Measurements from ENCODE around the gene CTXND1. TPM values are rescaled to one million over a fixed set of nuclear protein-coding genes. Genes with fewer than 3 reads are reported as not detected.

CTXND1 gene
- total RNA-seq, 4 donors from 2014 or later: 0.07 to 0.09 TPM; not detected in 2

DNA sequence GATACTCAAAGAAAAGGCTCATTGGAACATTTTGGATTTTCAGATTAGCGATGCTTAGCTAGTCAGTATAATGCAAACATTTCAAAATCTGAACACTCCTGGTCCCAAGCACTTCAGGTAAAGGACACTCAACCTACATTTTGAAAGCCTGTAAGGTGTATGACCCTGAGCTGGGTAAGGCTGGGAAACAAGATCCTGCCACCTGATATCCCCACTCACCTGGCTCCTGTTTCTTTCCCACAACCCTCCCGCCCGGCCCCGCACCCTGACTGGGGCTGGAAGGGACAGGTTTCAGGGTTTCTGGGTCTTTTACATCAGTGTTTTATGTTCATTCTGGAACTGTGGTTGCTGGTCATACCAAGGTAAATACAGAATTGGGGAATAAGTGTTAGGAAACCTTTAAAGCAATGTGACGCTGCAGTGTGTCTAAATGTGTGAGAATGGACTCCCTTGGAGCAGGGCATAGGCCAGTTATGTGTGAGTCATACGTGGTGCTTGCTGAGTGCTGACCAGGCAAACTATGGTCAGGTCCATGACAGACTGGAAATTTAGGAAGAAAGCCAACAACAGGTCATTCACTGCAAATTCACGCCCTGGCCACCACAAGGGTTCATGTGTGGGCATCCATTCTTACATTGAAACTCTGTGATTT is 22.9 kb downstream of the CTXND1 start:
- TF ChIP-seq, protein P1, sequence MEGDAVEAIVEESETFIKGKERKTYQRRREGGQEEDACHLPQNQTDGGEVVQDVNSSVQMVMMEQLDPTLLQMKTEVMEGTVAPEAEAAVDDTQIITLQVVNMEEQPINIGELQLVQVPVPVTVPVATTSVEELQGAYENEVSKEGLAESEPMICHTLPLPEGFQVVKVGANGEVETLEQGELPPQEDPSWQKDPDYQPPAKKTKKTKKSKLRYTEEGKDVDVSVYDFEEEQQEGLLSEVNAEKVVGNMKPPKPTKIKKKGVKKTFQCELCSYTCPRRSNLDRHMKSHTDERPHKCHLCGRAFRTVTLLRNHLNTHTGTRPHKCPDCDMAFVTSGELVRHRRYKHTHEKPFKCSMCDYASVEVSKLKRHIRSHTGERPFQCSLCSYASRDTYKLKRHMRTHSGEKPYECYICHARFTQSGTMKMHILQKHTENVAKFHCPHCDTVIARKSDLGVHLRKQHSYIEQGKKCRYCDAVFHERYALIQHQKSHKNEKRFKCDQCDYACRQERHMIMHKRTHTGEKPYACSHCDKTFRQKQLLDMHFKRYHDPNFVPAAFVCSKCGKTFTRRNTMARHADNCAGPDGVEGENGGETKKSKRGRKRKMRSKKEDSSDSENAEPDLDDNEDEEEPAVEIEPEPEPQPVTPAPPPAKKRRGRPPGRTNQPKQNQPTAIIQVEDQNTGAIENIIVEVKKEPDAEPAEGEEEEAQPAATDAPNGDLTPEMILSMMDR (IDR thresholded peaks at IDR 0.05): no peak
- TF ChIP-seq POLR2A (IDR thresholded peaks at IDR 0.05): no peak
- Histone ChIP-seq H3K27me3 (no peaks in the 10 kb centered on the region), H3K27ac (no peak overlapping the region), H3K4me1 (no peaks in the 10 kb centered on the region), H3K9me3 (no peaks in the 10 kb centered on the region), H3K36me3 (no peaks in the 10 kb centered on the region), H3K4me3 (no peak overlapping the region)
- intact Hi-C loops (cut with DNase I; ENCODE audit: low total_unique reads): no loop called here
- DNase-seq: no peak

DNA sequence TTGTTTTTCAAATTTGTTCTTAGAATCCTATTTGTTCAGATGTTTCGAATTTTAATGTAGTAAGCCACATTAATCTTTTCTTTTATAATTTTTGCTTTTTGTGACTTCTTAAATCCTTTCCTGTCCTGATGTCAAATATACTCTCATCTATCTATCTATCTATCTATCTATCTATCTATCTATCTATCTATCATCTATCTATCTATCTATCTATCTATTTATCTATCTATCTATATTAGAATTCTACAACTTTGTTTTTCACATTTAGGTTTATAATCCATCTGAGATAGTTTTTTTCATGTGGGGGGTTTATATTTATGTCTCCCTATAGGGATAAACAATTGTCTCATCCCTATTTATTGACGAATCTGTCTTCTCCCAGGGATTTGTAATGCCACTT is 32.1 kb downstream of the CTXND1 start:
- Histone ChIP-seq H3K4me3 (no peak overlapping the region), H3K27ac (no peak overlapping the region), H3K4me1 (no peaks in the 10 kb centered on the region), H3K9me3 (no peaks in the 10 kb centered on the region), H3K36me3 (no peaks in the 10 kb centered on the region), H3K27me3 (no peaks in the 10 kb centered on the region)
- intact Hi-C loops (cut with DNase I; ENCODE audit: low total_unique reads): no loop called here
- DNase-seq: no peak
- TF ChIP-seq POLR2A (IDR thresholded peaks at IDR 0.05): no peak
- TF ChIP-seq, protein P1 (IDR thresholded peaks at IDR 0.05): no peak

DNA sequence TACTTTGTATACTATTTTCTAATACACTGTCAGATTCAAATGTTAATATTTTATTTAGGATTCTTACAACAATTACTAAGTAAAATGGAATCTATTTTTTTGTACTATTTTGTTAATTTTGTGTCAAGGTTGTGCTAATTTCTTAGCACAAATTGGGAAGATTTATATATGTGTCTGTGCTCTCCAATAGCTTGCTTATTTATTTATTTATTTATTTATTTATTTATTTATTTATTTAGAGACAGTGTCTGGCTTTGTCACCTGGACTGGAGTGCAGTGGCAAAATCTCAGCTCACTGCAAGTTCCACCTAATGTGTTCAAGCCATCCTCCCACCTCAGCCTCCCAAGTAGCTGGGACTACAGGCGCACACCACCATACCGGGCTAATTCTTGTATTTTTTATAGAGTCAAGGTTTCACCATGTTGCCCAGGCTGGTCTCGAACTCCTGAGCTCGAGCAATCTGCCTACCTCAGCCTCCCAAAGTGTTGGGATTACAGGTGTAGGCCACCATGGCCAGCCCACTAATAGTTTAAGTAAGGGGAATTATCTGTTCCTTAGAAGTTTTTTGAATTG is 34.6 kb downstream of the CTXND1 start:
- DNase-seq: no peak
- intact Hi-C loops (cut with DNase I; ENCODE audit: low total_unique reads): no loop called here
- Histone ChIP-seq H3K4me1 (no peaks in the 10 kb centered on the region), H3K27ac (no peak overlapping the region), H3K9me3 (no peaks in the 10 kb centered on the region), H3K4me3 (no peak overlapping the region), H3K36me3 (no peaks in the 10 kb centered on the region), H3K27me3 (no peaks in the 10 kb centered on the region)
- TF ChIP-seq, protein P1 (IDR thresholded peaks at IDR 0.05): no peak
- TF ChIP-seq POLR2A (IDR thresholded peaks at IDR 0.05): no peak

DNA sequence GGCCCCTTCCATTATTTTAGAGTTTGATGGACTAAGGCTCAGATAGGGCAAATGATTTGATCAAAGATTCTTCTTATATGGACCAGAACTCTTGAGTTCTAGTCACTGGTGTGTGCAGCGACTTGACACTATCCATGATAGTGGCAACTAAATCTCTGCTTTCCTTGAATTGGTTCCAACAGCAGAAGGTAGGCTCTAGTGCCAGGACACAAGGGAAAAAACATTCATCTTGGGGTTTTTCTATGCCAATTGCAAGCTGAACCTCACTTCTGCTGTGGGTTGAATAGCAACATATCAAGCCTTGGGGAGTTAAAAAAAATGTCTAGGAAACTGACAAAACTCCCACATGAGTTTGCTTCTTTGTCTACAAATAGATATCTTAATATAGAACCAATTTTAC is 35.1 kb downstream of the CTXND1 start:
- no peak for DNase-seq
- intact Hi-C loops (cut with DNase I; ENCODE audit: low total_unique reads): no loop called here
- no peak overlapping the region for H3K27ac ChIP-seq
- H3K27me3 ChIP-seq: no peaks in the 10 kb centered on the region
- no peaks in the 10 kb centered on the region for H3K36me3 ChIP-seq
- TF ChIP-seq POLR2A (IDR thresholded peaks at IDR 0.05): no peak
- H3K9me3 ChIP-seq: no peaks in the 10 kb centered on the region
- no peak overlapping the region for H3K4me3 ChIP-seq
- no peaks in the 10 kb centered on the region for H3K4me1 ChIP-seq

DNA sequence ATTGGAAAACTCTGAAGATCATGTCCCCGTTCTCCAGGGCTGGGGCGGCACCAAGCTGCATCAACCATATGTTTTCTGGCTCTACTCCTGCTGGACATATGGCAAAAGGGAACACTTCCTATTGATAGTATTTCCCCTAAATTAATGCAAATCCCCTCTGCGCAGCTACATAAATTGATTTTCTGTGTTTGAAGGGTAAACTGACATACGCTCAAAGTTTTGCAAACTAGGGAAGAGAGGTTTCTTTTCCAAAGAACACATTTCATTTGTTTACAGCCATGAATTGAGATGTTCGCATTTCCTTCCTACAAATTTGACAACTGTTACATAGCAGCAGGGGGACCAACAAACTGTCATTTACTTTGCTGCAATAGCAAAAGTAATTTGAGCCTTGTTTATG is 35.9 kb downstream of the CTXND1 start:
- intact Hi-C loops (cut with DNase I; ENCODE audit: low total_unique reads): no loop called here
- DNase-seq: no peak
- Histone ChIP-seq H3K9me3 (no peaks in the 10 kb centered on the region), H3K4me1 (no peaks in the 10 kb centered on the region), H3K27me3 (no peaks in the 10 kb centered on the region), H3K27ac (no peak overlapping the region), H3K4me3 (no peak overlapping the region), H3K36me3 (no peaks in the 10 kb centered on the region)
- TF ChIP-seq, protein P1 (IDR thresholded peaks at IDR 0.05): no peak
- no peak for TF ChIP-seq POLR2A (IDR thresholded peaks at IDR 0.05)

All from uterus (tissue), 4 donors.